Peyer's patch (tissue), 4 donors: Measurements from ENCODE around the gene GAS1.

Experiments
- CTCF ChIP-seq, 6 experiments: fragments of 450-650 bp in 4 of 6; fragments of 200-600 bp in 2 of 6; sonication (generic) in 1 of 6; IDR thresholded peaks; one replicate each; pipeline ENCODE4 v1.5.1; 2017 to 2019; ENCODE audit warnings: antibody characterized with exemption in 6 of 6, mild to moderate bottlenecking in 3 of 6, moderate library complexity in 1 of 6
- POLR2A ChIP-seq, 2 donors: fragments of 450-650 bp; IDR thresholded peaks; one replicate each; pipeline ENCODE4 v1.5.1; 2017; ENCODE audit warnings: antibody characterized with exemption in 2 of 2, mild to moderate bottlenecking in 2 of 2, moderate library complexity in 2 of 2

GRCh38 chr9:86925686-86926085 lies 21.6 kb downstream of the GAS1 start:
- TF ChIP-seq CTCF (IDR thresholded peaks at IDR 0.05) (no peak), POLR2A (IDR thresholded peaks at IDR 0.05) (no peak)
